Measurements from ENCODE around the gene LRRC49. TPM values are rescaled to one million over a fixed set of nuclear protein-coding genes. Genes with fewer than 3 reads are reported as not detected.

LRRC49 gene
- total RNA-seq, 4 donors from 2014 or later = 2.7 to 6.0 (median 4.4) TPM; not detected in 1

DNA sequence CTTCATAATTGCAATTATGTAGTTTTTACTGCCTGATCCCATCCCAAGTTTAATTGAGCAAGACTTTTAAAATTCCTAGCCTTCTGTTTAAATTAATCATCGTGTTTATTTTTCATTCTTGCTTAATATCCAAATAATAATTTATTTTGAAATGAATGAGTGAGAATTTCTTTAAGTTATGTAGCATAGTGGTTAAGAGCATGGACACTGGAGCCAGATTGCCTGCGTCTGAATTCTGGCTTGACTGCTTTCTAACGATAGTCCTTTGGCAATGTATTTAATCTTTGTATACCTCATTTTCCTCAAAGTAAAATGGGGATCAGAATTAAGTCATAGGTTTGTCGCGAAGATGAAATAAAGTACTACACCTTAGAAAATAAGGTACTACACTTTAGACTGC lies 71.4 kb downstream of the LRRC49 start:
- Histone ChIP-seq H3K9me3 (no peaks in the 10 kb centered on the region), H3K27me3 (no peaks in the 10 kb centered on the region), H3K36me3 (no peaks in the 10 kb centered on the region), H3K27ac (no peak overlapping the region), H3K4me3 (no peak overlapping the region), H3K4me1 (no peaks in the 10 kb centered on the region)
- TF ChIP-seq POLR2A (IDR thresholded peaks at IDR 0.05) (no peak), CTCF (IDR thresholded peaks at IDR 0.05) (no peak)
- DNase-seq = no peak

- no peaks in the 10 kb centered on the region for H3K36me3 ChIP-seq
- H3K27ac ChIP-seq = no peak overlapping the region
- no peak for DNase-seq
- no peak overlapping the region for H3K4me3 ChIP-seq
- TF ChIP-seq POLR2A (IDR thresholded peaks at IDR 0.05) (no peak), CTCF (IDR thresholded peaks at IDR 0.05) (no peak)
- H3K4me1 ChIP-seq = no peaks in the 10 kb centered on the region
- H3K9me3 ChIP-seq = no peaks in the 10 kb centered on the region
- no peaks in the 10 kb centered on the region for H3K27me3 ChIP-seq
These were observed 72.1 kb downstream of the LRRC49 start for GRCh38 chr15:70964686-70965085.

DNA sequence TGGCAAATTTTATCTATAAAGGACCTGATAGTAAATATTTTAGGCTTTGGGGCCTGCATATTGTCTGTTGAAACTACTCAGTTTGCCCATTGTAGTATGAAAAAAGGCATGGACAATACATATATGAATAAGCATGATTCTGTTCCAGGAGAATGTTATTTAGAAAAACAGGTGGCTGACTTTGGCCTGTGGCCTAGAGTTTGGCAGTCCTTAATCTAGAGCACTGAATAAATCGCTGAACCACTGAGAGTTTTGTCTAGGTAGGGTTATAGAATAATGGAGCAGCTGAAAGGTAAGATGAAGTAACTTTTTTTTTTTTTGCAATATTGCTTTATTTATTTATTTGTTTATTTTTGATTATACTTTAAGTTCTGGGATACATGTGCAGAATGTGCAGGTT lies 75.0 kb downstream of the LRRC49 start:
- H3K4me1 ChIP-seq = no peaks in the 10 kb centered on the region

DNA sequence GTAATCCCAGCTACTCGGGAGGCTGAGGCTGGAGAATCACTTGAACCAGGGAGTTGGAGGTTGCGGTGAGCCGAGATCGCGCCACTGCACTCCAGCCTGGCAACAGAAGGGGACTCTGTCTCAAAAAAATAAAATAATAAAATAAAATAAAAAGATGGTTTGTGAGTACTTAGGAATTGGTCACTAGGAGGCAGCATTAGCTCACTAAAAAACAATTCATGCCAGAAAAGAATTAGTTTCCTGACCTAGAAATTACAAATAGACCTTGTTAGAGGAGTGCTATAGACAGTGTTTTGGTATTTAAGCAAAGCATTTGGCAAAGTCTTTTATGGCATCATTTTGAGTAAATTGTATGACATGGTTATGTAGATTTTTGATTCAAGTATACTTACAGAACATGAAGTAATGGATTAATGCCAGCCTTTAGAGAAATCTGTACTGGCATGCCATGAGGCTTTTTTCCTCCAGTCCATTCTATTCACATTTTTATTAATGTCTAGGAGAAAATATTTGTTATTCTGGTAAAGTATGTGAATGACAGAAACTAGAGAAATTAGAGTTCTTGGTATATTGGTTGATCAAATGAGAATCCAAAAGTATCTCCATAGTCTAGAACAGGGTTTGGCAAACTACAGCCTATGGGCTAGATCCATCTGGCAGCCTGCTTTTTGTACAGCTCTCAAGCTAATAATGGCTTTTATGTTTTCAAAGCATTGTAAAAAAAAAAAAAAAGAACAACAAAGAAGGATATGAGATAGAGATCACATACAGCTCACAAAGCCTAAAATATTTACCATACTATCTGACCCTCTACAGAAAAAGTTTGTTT lies 81.6 kb downstream of the LRRC49 start:
- no peak for TF ChIP-seq POLR2A (IDR thresholded peaks at IDR 0.05)
- TF ChIP-seq CTCF (IDR thresholded peaks at IDR 0.05) = peak in 3 of 6 experiments; percentile 28 to 45 (median 36)
- Histone ChIP-seq H3K27ac (no peak overlapping the region), H3K27me3 (no peaks in the 10 kb centered on the region), H3K36me3 (no peaks in the 10 kb centered on the region), H3K4me1 (no peaks in the 10 kb centered on the region), H3K9me3 (no peaks in the 10 kb centered on the region), H3K4me3 (no peak overlapping the region)
- DNase-seq = no peak

More for the DNA sequence above, 75.0 kb downstream of the LRRC49 start:
- TF ChIP-seq POLR2A (IDR thresholded peaks at IDR 0.05) = no peak
- Histone ChIP-seq H3K36me3 (no peaks in the 10 kb centered on the region), H3K4me3 (no peak overlapping the region), H3K27me3 (no peaks in the 10 kb centered on the region), H3K27ac (no peak overlapping the region), H3K9me3 (no peaks in the 10 kb centered on the region)
- no peak for DNase-seq

DNA sequence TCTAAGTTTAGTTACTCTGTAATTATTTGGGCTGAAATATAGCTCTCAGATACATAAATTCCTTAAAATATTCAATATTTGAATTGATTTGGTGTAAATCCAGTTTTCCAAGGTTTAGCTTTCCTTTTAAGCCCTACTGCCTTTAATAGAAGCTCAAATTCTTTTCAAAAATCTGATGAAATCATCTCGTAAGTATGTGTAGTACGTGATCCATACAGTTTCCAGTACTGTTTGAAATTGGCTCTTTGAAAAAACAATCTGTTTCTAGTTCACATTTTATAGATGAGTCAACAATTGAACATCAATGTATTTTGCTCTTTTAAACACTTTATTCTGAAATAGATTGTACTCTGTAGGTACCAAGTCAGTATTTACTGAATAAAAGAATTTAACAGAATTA lies 84.2 kb downstream of the LRRC49 start:
- Histone ChIP-seq H3K36me3 (no peaks in the 10 kb centered on the region), H3K27ac (no peak overlapping the region), H3K9me3 (no peaks in the 10 kb centered on the region), H3K27me3 (no peaks in the 10 kb centered on the region), H3K4me3 (no peak overlapping the region), H3K4me1 (no peaks in the 10 kb centered on the region)
- TF ChIP-seq POLR2A (IDR thresholded peaks at IDR 0.05) (no peak), CTCF (IDR thresholded peaks at IDR 0.05) (no peak)
- DNase-seq = no peak

GRCh38 chr15:70995383-70995970 lies 102.9 kb downstream of the LRRC49 start:
- TF ChIP-seq CTCF (IDR thresholded peaks at IDR 0.05) (no peak), POLR2A (IDR thresholded peaks at IDR 0.05) (no peak)

More at GRCh38 chr15:70995383-70995970, 102.9 kb downstream of the LRRC49 start:
- Histone ChIP-seq H3K4me3 (no peak overlapping the region), H3K4me1 (no peaks in the 10 kb centered on the region), H3K27ac (no peak overlapping the region), H3K27me3 (no peaks in the 10 kb centered on the region), H3K9me3 (no peaks in the 10 kb centered on the region), H3K36me3 (no peaks in the 10 kb centered on the region)
- no peak for DNase-seq

All from Peyer's patch (tissue), 4 donors.